Left lung (tissue), 10 donors: ENCODE measurements around the gene OSBPL8. TPM values are rescaled to one million over a fixed set of nuclear protein-coding genes. Genes with fewer than 3 reads are reported as not detected.
A peak's percentile ranks its signal among the peaks of the same experiment; 100 is the strongest.

ENCODE experiments used
- ATAC-seq: fragments of 200-7000 bp; cut with Tn5 transposase; one replicate; pipeline ENCODE4 v1.9.1; 2020; ENCODE audit warnings: moderate library complexity
- DNase-seq, 4 donors: peaks; one replicate each; pipeline ENCODE4 v3.0.0-alpha.2; 2013 to 2020
- H3K27ac ChIP-seq, 2 donors: fragments of 200-600 bp; sonication (generic) in 1 of 2; one replicate each; pipeline versions ENCODE4 v1.5.0 to v1.8.0; 2020 to 2021
- H3K27me3 ChIP-seq, 2 donors: fragments of 200-600 bp; sonication (generic) in 1 of 2; one replicate each; pipeline versions ENCODE4 v1.5.0 to v1.8.0; 2020 to 2021
- H3K36me3 ChIP-seq, 2 donors: fragments of 200-600 bp; sonication (generic) in 1 of 2; one replicate each; pipeline versions ENCODE4 v1.5.0 to v1.8.0; 2020 to 2021
- H3K4me1 ChIP-seq, 2 donors: fragments of 200-600 bp; one replicate each; pipeline ENCODE4 v1.8.0; 2021
- H3K4me3 ChIP-seq, 2 donors: fragments of 200-600 bp; sonication (generic) in 1 of 2; one replicate each; pipeline versions ENCODE4 v1.5.0 to v1.8.0; 2020 to 2021; ENCODE audit warnings: mild to moderate bottlenecking in 1 of 2
- H3K9me3 ChIP-seq, 2 donors: fragments of 200-600 bp; sonication (generic) in 1 of 2; one replicate each; pipeline versions ENCODE4 v1.5.0 to v1.8.0; 2020 to 2021
- intact Hi-C, 2 donors: fragments of 100-400 bp; cut with DNase I; formaldehyde crosslinking; loops; one replicate each; pipeline versions ENCODE4 v1.11.2 to v1.14.2; 2022
- polyA plus RNA-seq, 6 donors: library from polyadenylated mRNA; unstranded; fragments of 120-200 nt; gene quantifications; one replicate each; pipeline ENCODE4 v1.2.1, GENCODE V29; 2013; ENCODE audit not compliant: insufficient read length in 6 of 6
- total RNA-seq, 2 donors: library from RNA; stranded (reverse); fragmentation: NEBNext Ultra II Directional; extraction: Animal tissue kit (Norgen Biotek cat#: 25700); gene quantifications; one replicate each; pipeline ENCODE4 v1.2.1, GENCODE V29; 2021
- TF ChIP-seq, protein P1 (sequence below), 2 donors: fragments of 200-600 bp; sonication (generic) in 1 of 2; IDR thresholded peaks; one replicate each; pipeline versions ENCODE4 v1.5.0 to v1.8.0; 2021; ENCODE audit warnings: antibody characterized with exemption in 2 of 2
- donor health status: DM: no; HTN: yes; CAD: no.
- donor health status: DM: no; HTN: no; CAD: no.

Gene OSBPL8
- total and polyA plus RNA-seq, 8 donors: 53.9 to 100 (median 62.5) TPM

DNA sequence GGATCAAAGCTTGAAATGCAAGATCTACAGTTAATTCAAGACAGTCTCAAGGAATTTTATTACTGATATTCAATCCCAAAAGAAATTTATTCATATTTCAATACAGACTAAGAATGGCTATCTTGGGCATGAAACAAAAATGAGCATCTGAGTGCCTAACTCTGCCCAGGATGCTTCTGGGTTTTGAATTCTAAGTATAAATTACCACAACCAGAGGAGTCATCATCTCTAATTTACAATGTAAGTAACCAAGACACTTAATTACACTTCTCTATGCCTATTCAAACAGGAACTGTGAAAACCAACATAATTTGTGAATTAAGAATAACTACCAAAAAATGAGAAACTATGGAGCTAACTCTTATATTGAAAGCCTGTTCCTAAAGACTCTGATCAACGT is 14.1 kb downstream of the OSBPL8 start:
- H3K4me3 ChIP-seq: no peak overlapping the region
- TF ChIP-seq, protein P1, sequence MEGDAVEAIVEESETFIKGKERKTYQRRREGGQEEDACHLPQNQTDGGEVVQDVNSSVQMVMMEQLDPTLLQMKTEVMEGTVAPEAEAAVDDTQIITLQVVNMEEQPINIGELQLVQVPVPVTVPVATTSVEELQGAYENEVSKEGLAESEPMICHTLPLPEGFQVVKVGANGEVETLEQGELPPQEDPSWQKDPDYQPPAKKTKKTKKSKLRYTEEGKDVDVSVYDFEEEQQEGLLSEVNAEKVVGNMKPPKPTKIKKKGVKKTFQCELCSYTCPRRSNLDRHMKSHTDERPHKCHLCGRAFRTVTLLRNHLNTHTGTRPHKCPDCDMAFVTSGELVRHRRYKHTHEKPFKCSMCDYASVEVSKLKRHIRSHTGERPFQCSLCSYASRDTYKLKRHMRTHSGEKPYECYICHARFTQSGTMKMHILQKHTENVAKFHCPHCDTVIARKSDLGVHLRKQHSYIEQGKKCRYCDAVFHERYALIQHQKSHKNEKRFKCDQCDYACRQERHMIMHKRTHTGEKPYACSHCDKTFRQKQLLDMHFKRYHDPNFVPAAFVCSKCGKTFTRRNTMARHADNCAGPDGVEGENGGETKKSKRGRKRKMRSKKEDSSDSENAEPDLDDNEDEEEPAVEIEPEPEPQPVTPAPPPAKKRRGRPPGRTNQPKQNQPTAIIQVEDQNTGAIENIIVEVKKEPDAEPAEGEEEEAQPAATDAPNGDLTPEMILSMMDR (IDR thresholded peaks at IDR 0.05): no peak
- no peaks in the 10 kb centered on the region for H3K9me3 ChIP-seq
- peaks cover 0 to 40% of the 10 kb centered on the region in 2 donors for H3K4me1 ChIP-seq
- no peak overlapping the region for H3K27ac ChIP-seq
- no peak for ATAC-seq
- no peaks in the 10 kb centered on the region for H3K36me3 ChIP-seq
- no peaks in the 10 kb centered on the region for H3K27me3 ChIP-seq
- intact Hi-C loops: no loop called here
- DNase-seq: no peak

DNA sequence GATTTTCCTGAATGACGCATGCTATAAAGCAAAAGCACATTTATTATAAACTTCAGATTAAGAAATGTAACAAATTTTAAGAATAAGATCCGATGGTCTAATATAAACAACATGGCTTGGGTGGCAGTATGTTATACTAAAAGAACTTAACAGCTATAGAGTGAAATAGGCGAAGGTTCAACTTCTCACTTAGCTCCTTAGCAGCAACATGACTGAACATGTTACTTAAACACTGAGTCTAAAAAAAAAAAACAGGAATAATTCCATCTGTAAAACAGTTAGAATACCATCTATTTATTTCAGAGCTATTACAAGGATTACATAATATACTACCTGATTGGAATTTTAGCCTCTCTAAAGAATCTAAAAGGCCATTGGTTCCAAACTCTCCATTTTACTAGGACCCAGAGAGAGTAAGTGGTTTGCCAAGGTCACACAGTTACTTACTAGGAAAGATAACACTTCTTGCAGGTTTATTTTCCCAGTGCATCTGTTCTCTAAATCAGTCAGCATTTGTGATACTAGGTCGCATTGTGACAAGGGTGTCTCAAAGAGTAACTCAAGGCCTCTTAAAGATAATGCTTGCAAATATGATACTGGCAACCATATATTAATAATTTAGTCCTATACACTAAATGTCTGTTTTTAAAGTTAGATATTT is 14.8 kb downstream of the OSBPL8 start:
- no peak for ATAC-seq
- Histone ChIP-seq H3K27me3 (no peaks in the 10 kb centered on the region), H3K4me1 (peaks cover 0 to 44% of the 10 kb centered on the region in 2 donors), H3K36me3 (no peaks in the 10 kb centered on the region), H3K27ac (no peak overlapping the region), H3K4me3 (no peak overlapping the region), H3K9me3 (no peaks in the 10 kb centered on the region)
- intact Hi-C loops: no loop called here
- TF ChIP-seq, protein P1 (IDR thresholded peaks at IDR 0.05): no peak
- DNase-seq: no peak

DNA sequence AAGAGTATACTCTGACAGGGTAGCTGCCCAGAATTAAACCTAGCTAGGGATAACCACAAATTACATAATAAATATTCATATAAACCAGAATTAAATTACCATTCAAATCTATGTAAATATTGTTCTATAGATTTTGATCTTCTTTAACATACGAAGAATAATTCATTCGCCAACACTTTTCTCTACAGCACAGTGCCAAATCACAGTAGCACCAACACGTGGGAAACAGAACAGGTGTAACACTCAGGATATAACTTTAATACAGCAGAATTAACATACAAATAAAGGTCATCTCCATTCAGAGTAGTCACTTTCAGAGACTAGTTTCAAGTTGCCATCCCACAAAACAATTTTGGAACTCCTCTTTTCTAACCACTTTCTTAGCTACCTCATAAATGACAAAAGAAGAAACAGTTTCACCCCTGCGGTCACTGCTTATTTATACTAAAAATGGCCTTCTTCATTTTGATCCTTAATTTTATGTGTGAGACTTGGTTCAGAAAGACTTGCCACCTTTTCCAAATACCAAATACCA is 15.7 kb downstream of the OSBPL8 start:
- TF ChIP-seq, protein P1 (IDR thresholded peaks at IDR 0.05): no peak
- H3K9me3 ChIP-seq: no peaks in the 10 kb centered on the region
- no peak overlapping the region for H3K4me3 ChIP-seq
- H3K36me3 ChIP-seq: no peaks in the 10 kb centered on the region
- DNase-seq: no peak
- no peak for ATAC-seq
- H3K27ac ChIP-seq: no peak overlapping the region
- intact Hi-C loops: no loop called here
- no peaks in the 10 kb centered on the region for H3K27me3 ChIP-seq
- H3K4me1 ChIP-seq: peaks cover 0 to 44% of the 10 kb centered on the region in 2 donors

DNA sequence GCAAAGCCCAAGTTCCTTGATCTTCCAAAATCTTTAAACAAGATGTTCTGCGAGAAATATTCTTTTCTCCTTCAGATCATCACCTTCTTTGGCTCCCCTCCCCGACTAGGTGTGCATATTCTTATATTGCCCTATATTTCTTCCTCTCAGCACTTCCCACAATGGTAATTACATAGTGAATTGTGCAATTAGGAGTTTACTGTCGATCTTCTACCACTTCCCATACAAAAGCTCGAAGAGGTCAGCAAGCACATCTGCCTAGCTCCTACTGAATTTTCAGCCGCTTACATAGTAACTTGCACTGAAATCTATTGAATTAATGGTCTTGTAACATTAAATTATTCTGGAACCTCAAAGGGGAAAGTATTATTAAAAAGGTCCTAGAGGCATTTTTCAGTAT is 16.7 kb downstream of the OSBPL8 start:
- no peaks in the 10 kb centered on the region for H3K36me3 ChIP-seq
- H3K4me3 ChIP-seq: no peak overlapping the region
- no peaks in the 10 kb centered on the region for H3K27me3 ChIP-seq
- DNase-seq (no peak), ATAC-seq (no peak)
- TF ChIP-seq, protein P1 (IDR thresholded peaks at IDR 0.05): no peak
- H3K9me3 ChIP-seq: no peaks in the 10 kb centered on the region
- intact Hi-C loops: no loop called here
- peaks cover 0 to 35% of the 10 kb centered on the region in 2 donors for H3K4me1 ChIP-seq
- peak overlapping the region in 1 of 2 donors; percentile 16 for H3K27ac ChIP-seq

DNA sequence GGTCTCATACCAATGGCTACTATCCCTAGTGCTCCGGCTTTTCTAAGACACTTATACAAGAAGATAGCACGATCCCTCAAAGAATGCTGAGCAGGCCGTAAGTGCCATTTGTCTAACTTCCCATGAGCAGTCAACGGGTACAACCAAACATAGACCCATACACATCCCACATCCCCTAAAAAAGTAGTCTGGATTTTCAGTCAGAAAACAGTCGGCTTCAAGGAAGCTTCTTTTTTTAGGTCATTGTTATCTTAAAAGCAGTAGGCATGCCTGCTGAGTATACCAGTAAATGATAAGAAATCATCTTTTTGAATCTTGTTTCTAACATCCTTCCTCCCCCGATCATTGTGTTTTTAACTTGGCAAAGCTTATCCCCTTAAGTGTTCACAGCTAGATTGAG is 19.8 kb downstream of the OSBPL8 start:
- intact Hi-C loops: no loop called here

More for the DNA sequence above, 19.8 kb downstream of the OSBPL8 start:
- H3K4me3 ChIP-seq: no peak overlapping the region
- ATAC-seq (no peak), DNase-seq (no peak)
- no peaks in the 10 kb centered on the region for H3K9me3 ChIP-seq
- peaks cover 0 to 23% of the 10 kb centered on the region in 2 donors for H3K4me1 ChIP-seq
- H3K27ac ChIP-seq: no peak overlapping the region
- H3K27me3 ChIP-seq: no peaks in the 10 kb centered on the region
- TF ChIP-seq, protein P1 (IDR thresholded peaks at IDR 0.05): no peak
- no peaks in the 10 kb centered on the region for H3K36me3 ChIP-seq
